H1 (cell line): Measurements from ENCODE around the gene COL19A1.

Source experiments
- EGR1 ChIP-seq: IDR thresholded peaks from 2 replicates; pipeline ENCODE4 v1.6.1; 2011; ENCODE audit warnings: low read depth, low read length, borderline replicate concordance
- HDAC6 ChIP-seq: IDR thresholded peaks from one replicate; pipeline ENCODE4 v1.7.1; 2012; ENCODE audit warnings: low read depth, mild to moderate bottlenecking, inconsistent platforms, low read length, moderate library complexity
- POLR2A ChIP-seq, 2 experiments: IDR thresholded peaks; 1 replicate in 1 of 2; 2 replicates in 1 of 2; pipeline ENCODE4 v1.6.1; 2011; ENCODE audit warnings: low read depth in 2 of 2, low read length in 2 of 2, mild to moderate bottlenecking in 2 of 2; ENCODE audit errors: control extremely low read depth in 1 of 2
- POLR2AphosphoS5 ChIP-seq: IDR thresholded peaks from 2 replicates; pipeline ENCODE4 v1.6.1; 2011; ENCODE audit warnings: low read depth, low read length
- POU5F1 ChIP-seq: IDR thresholded peaks from 2 replicates; pipeline ENCODE4 v1.6.1; 2011; ENCODE audit warnings: low read depth, mild to moderate bottlenecking, low read length, moderate library complexity
- SIN3A ChIP-seq, 2 experiments: IDR thresholded peaks in 1 of 2; conservative IDR thresholded peaks in 1 of 2; 2 replicates each; pipeline ENCODE4 v1.6.1; 2011 to 2012; ENCODE audit warnings: low read length in 2 of 2, improper control_type of control experiment in 1 of 2, low read depth in 1 of 2, mild to moderate bottlenecking in 1 of 2
- TBP ChIP-seq: IDR thresholded peaks from 2 replicates; pipeline ENCODE4 v1.6.1; 2011; ENCODE audit warnings: low read depth, low read length, improper control_type of control experiment
- TF ChIP-seq, protein P1 (sequence below), 3 experiments: IDR thresholded peaks; 1 replicate in 2 of 3; 2 replicates in 1 of 3; pipeline versions ENCODE4 v1.5.1 to v1.6.1; 2011; ENCODE audit warnings: low read length in 3 of 3, mild to moderate bottlenecking in 3 of 3, inconsistent platforms in 2 of 3, low read depth in 1 of 3, moderate library complexity in 1 of 3; ENCODE audit not compliant: insufficient read depth in 1 of 3; ENCODE audit errors: control extremely low read depth in 1 of 3

- no peak for TF ChIP-seq POLR2A (IDR thresholded peaks at IDR 0.05; ENCODE audit: control extremely low read depth in 1 of 2, low read depth in 2 of 2, low read length in 2 of 2)
- TF ChIP-seq, protein P1, sequence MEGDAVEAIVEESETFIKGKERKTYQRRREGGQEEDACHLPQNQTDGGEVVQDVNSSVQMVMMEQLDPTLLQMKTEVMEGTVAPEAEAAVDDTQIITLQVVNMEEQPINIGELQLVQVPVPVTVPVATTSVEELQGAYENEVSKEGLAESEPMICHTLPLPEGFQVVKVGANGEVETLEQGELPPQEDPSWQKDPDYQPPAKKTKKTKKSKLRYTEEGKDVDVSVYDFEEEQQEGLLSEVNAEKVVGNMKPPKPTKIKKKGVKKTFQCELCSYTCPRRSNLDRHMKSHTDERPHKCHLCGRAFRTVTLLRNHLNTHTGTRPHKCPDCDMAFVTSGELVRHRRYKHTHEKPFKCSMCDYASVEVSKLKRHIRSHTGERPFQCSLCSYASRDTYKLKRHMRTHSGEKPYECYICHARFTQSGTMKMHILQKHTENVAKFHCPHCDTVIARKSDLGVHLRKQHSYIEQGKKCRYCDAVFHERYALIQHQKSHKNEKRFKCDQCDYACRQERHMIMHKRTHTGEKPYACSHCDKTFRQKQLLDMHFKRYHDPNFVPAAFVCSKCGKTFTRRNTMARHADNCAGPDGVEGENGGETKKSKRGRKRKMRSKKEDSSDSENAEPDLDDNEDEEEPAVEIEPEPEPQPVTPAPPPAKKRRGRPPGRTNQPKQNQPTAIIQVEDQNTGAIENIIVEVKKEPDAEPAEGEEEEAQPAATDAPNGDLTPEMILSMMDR (IDR thresholded peaks at IDR 0.05; ENCODE audit: control extremely low read depth in 1 of 3, insufficient read depth in 1 of 3, low read depth in 1 of 3, low read length in 3 of 3): no peak
- TF ChIP-seq EGR1: no peak
- TF ChIP-seq TBP: no peak
- TF ChIP-seq SIN3A (conservative IDR thresholded peaks at IDR 0.05 in 1 of 2, IDR thresholded peaks at IDR 0.05 in 1 of 2; ENCODE audit: low read depth in 1 of 2, low read length in 2 of 2): no peak
- TF ChIP-seq POU5F1: no peak
- no peak for TF ChIP-seq HDAC6
- no peak for TF ChIP-seq POLR2AphosphoS5
Measured at GRCh38 chr6:70129341-70129740, 263.0 kb downstream of the COL19A1 start.
